Fibroblast of mammary gland (primary cell): ENCODE results near the gene ACBD6.

Source experiments
- DNase-seq: peaks from one replicate; pipeline ENCODE4 v3.0.0-alpha.2; 2010; ENCODE audit warnings: low read depth
- H3K4me3 ChIP-seq: 2 replicates; pipeline ENCODE4 v1.5.1; 2011; ENCODE audit warnings: low read depth, mild to moderate bottlenecking, low read length, moderate library complexity; ENCODE audit not compliant: control insufficient read depth
- TF ChIP-seq, protein P1 (sequence below): conservative IDR thresholded peaks from 2 replicates; pipeline ENCODE4 v1.5.1; 2011; ENCODE audit warnings: low read depth, low read length, inconsistent platforms; ENCODE audit not compliant: control insufficient read depth, insufficient read depth

The ACBD6 gene

DNA sequence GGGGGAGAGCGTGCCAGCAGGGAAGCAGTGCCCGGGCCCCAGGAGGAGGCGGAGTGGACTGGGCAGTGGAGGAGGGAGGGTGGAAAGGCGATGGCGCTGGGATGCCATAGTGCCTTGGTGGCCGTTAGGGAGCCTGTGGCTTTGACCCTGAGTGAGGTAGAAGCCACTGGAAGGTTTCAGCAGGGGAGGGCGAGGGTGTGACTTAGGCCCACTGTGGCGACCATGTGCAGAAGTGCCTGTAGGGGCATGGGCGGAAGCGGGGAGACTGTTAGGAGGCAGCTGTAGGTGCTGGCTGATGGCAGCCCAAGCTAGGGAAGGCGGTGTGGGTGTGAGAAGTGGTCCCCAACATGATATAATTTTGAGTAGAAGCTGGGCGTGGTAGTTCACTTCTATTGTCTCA lies 244.1 kb downstream of the ACBD6 start:
- TF ChIP-seq, protein P1, sequence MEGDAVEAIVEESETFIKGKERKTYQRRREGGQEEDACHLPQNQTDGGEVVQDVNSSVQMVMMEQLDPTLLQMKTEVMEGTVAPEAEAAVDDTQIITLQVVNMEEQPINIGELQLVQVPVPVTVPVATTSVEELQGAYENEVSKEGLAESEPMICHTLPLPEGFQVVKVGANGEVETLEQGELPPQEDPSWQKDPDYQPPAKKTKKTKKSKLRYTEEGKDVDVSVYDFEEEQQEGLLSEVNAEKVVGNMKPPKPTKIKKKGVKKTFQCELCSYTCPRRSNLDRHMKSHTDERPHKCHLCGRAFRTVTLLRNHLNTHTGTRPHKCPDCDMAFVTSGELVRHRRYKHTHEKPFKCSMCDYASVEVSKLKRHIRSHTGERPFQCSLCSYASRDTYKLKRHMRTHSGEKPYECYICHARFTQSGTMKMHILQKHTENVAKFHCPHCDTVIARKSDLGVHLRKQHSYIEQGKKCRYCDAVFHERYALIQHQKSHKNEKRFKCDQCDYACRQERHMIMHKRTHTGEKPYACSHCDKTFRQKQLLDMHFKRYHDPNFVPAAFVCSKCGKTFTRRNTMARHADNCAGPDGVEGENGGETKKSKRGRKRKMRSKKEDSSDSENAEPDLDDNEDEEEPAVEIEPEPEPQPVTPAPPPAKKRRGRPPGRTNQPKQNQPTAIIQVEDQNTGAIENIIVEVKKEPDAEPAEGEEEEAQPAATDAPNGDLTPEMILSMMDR: no peak
- no peak overlapping the region for H3K4me3 ChIP-seq
- DNase-seq: no peak

DNA sequence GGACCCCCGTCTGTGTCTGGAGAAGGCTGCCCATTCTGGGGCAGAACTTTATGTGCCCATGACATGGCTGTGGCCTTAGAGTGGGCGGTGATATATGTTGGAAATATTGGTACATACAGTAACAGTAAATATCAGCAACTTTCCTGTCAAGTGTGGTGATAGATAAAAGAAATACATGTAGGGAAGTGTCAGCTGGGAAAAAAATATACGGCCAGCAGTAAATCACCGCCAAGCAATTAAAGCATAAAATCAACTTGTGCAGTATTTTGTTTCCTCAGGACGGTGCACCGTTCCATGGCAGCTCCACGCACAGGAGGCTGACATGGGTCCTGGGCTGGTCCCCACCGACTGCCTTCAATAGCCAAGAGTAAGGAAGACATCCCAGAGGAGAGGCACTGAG lies 244.9 kb downstream of the ACBD6 start:
- H3K4me3 ChIP-seq: no peak overlapping the region
- TF ChIP-seq, protein P1: no peak
- no peak for DNase-seq

DNA sequence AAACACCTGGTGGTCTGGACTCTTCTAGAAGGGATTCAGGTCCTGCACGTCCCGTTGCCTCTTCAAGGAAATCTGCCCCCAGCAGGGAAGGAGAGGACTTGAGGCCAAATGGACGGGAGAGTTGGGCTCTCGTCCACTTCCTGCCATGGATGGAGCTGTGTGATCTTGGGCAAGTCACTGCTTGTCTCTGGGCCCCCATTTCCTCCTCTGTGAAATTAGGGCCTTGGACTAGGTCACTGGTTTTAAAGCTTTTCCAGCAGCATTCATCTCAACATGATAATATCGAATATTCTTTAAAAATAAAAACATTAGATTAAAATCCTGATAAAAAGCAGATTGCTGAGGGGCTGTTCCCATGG lies 245.4 kb downstream of the ACBD6 start:
- DNase-seq: no peak
- H3K4me3 ChIP-seq: no peak overlapping the region
- TF ChIP-seq, protein P1: no peak

DNA sequence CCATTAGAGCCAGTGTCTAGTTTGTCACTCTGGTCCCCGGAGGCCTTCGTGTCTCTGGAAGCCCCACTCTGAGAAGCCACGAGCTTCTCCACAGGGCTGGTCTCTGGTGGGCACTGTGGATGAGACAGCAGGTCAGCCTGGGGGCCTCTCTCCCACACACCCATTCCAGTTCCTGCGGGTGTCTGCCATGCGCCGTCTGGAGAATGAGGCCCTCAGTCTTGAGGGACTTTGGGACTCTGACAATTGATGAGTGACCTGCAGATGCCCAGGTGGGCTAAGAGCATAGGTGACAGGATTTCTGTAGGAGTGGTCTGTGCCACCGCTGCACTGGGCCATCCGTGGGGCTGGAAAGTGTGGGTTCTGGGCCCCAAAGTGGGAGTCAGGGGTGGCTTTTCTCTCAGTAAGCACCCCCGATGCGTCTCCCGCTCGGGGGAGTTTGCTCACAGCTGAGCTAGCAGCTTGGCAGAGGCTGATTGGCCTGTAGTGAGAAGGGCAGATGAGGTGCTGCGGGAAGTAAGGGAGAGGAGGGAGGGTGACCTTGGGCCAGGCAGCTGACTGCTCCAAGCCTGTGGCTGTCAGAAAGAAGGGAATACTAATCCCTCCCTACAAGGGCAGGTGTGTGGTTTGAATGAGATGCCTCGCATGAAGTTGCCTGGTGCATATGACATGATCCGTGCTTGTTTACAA lies 245.9 kb downstream of the ACBD6 start:
- DNase-seq: no peak
- TF ChIP-seq, protein P1: no peak
- H3K4me3 ChIP-seq: no peak overlapping the region

DNA sequence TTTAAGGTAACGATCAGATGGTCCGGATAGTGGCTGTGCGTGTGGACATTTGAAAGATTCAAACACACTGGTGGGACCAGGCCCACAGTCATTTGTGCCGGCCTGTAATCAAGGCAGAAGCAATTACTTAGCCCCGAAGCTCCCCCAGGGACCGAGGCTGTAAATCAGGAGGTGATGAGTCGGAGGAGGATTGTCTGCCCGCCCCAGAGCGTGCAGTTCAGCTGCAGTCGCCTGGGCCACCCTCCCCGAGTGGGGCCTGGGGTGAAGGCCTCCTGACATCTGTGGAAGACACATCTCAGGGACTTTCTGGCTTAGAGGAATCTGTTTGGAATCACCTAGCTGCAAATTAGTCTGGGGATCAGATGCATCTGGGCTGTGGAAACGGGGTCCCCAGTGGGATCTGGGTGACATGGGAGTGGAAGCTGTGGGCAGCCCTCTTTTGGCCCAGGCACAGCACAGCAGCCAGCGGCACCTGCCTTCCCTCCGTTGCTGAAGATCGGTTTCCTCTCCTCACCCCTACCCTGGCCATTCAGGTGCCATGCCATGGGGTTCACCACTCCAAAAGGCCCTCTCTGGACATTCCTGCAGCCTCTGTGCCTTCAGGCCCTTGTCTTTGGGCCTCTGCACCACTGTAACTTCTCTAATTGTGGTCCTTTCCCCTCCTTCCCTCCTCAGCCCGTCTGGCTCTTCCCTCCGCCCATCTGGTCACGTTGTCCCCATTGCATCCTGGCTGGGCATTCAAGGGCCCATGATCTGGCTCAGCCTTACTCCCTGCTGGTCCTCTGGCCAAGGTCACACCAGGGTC lies 246.6 kb downstream of the ACBD6 start:
- DNase-seq: no peak
- TF ChIP-seq, protein P1: no peak
- H3K4me3 ChIP-seq: no peak overlapping the region

DNA sequence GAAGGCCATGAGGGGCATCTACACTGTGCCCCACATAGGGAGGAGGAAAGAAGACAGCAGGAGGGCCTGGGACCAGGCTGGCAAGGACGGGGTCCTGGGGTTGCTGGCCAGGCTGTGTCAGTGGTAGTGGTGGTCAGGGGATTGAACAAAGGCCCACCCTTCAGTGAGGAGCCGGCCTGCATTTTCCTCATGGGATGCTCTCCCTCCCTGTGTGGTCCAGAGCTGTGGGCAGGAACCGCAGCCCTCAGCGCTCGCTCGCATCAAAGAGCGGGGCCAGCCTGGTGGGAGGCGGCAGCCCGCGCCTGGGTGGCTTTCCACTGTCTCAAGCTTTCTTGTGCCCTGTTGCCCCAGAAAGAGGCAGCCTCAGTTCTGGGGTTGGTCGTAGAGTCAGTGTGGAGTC lies 247.5 kb downstream of the ACBD6 start:
- DNase-seq: no peak

More for the DNA sequence above, 247.5 kb downstream of the ACBD6 start:
- H3K4me3 ChIP-seq: no peak overlapping the region
- TF ChIP-seq, protein P1: no peak
